Hepatocyte (in vitro differentiated cells): ENCODE measurements around the gene PRMT7.

ENCODE experiments used
- EZH2 ChIP-seq: fragments of 200-600 bp; sonication (generic); IDR thresholded peaks from 2 replicates; pipeline ENCODE4 v1.6.1; 2016; ENCODE audit warnings: antibody characterized with exemption, mild to moderate bottlenecking, borderline replicate concordance
- EZH2phosphoT487 ChIP-seq: fragments of 200-600 bp; sonication (generic); IDR thresholded peaks from one replicate; pipeline ENCODE4 v1.6.1; 2018; ENCODE audit warnings: antibody characterized with exemption, mild to moderate bottlenecking, low read depth, moderate library complexity; ENCODE audit not compliant: unreplicated experiment, severe bottlenecking
- TF ChIP-seq, protein P1 (sequence below): fragments of 200-600 bp; sonication (generic); IDR thresholded peaks from 2 replicates; pipeline ENCODE4 v1.5.1; 2016; ENCODE audit warnings: antibody characterized with exemption, mild to moderate bottlenecking; ENCODE audit not compliant: poor library complexity

DNA sequence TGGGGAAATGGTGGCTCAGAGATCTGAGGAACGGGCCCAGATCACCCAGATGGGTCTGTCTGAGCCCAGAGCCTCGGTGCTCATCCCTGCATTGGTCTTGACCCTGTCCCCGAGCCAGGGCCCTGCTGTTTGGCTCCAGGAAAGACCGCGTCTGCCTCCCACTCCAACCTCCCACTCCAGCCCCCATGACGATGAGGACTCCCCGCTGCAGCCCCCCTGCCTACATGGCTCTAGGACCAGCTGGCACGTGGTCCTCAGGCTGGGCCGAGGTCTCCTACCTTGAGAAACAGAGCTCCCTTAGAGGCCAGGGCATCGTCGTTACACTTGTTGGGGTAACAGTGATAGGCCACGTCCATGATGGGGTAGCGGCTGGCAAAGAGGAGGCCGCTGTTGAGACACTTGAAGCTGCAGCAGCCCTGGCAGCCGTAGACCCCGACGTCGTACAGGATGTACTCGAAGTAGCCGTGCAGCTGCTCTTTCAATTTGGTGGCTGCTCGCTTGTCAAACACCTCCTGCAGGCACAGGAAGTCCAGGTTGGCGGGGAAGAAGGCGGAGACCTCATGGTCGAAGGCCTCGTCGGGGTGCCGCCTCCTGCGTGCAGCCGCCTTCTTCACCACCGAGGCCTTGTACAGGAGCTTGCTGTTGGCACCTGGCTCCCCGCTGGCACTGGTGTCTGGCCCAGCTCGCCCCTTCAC is 59.9 kb downstream of the PRMT7 start:
- TF ChIP-seq, protein P1, sequence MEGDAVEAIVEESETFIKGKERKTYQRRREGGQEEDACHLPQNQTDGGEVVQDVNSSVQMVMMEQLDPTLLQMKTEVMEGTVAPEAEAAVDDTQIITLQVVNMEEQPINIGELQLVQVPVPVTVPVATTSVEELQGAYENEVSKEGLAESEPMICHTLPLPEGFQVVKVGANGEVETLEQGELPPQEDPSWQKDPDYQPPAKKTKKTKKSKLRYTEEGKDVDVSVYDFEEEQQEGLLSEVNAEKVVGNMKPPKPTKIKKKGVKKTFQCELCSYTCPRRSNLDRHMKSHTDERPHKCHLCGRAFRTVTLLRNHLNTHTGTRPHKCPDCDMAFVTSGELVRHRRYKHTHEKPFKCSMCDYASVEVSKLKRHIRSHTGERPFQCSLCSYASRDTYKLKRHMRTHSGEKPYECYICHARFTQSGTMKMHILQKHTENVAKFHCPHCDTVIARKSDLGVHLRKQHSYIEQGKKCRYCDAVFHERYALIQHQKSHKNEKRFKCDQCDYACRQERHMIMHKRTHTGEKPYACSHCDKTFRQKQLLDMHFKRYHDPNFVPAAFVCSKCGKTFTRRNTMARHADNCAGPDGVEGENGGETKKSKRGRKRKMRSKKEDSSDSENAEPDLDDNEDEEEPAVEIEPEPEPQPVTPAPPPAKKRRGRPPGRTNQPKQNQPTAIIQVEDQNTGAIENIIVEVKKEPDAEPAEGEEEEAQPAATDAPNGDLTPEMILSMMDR, result no peak
- TF ChIP-seq EZH2, result no peak
- TF ChIP-seq EZH2phosphoT487, result no peak
